Gastroesophageal sphincter (tissue), 4 donors: ENCODE measurements around the gene DLX3. TPM values are rescaled to one million over a fixed set of nuclear protein-coding genes. Genes with fewer than 3 reads are reported as not detected.
"Not testable (repeated sequence)": the region's sequence is repeated elsewhere in the genome, so short reads cannot be mapped to it uniquely, and the experiment has no call there.

Experiments used
- ATAC-seq: fragments of 150-250 bp; one replicate; pipeline ENCODE4 v1.9.1; 2016; ENCODE audit warnings: mild to moderate bottlenecking, moderate library complexity
- H3K27ac ChIP-seq, 4 donors: fragments of 200-600 bp; sonication (generic) in 3 of 4; 1 replicate in 3 of 4; 2 replicates in 1 of 4; pipeline ENCODE4 v1.5.1; 2016 to 2019
- H3K27me3 ChIP-seq: fragments of 200-600 bp; sonication (generic); one replicate; pipeline ENCODE4 v1.5.1; 2019
- H3K36me3 ChIP-seq, 2 donors: fragments of 200-600 bp; sonication (generic); one replicate each; pipeline ENCODE4 v1.5.1; 2019; ENCODE audit warnings: control low read depth in 1 of 2
- H3K4me1 ChIP-seq, 3 donors: fragments of 200-600 bp; sonication (generic); 1 replicate in 2 of 3; 2 replicates in 1 of 3; pipeline ENCODE4 v1.5.1; 2016 to 2019; ENCODE audit warnings: control low read depth in 2 of 3
- H3K4me3 ChIP-seq, 2 donors: fragments of 200-600 bp; sonication (generic); one replicate each; pipeline ENCODE4 v1.5.1; 2019; ENCODE audit warnings: mild to moderate bottlenecking in 1 of 2, moderate library complexity in 1 of 2
- H3K9me3 ChIP-seq, 3 donors: fragments of 200-600 bp; sonication (generic); one replicate each; pipeline ENCODE4 v1.5.1; 2017 to 2019; ENCODE audit warnings: control low read depth in 2 of 3
- CTCF ChIP-seq, 4 experiments: fragments of 200-600 bp in 2 of 4; fragments of 450-650 bp in 2 of 4; sonication (generic) in 1 of 4; IDR thresholded peaks; one replicate each; pipeline ENCODE4 v1.5.1; 2017 to 2019; ENCODE audit warnings: antibody characterized with exemption in 4 of 4, mild to moderate bottlenecking in 2 of 4, moderate library complexity in 2 of 4
- EP300 ChIP-seq: sonication (generic); formaldehyde crosslinking; IDR thresholded peaks from one replicate; pipeline ENCODE4 v1.6.1; 2017; ENCODE audit warnings: antibody characterized with exemption, mild to moderate bottlenecking
- POLR2A ChIP-seq, 2 donors: fragments of 450-650 bp; IDR thresholded peaks; one replicate each; pipeline ENCODE4 v1.6.1; 2017; ENCODE audit warnings: antibody characterized with exemption in 2 of 2, mild to moderate bottlenecking in 2 of 2, moderate library complexity in 1 of 2
- POLR2AphosphoS5 ChIP-seq: sonication (generic); formaldehyde crosslinking; IDR thresholded peaks from one replicate; pipeline ENCODE4 v1.6.1; 2017; ENCODE audit warnings: antibody characterized with exemption
- WGBS, 2 donors: methylation state at CpG; one replicate each; pipeline ENCODE4 v1.1.5; 2018; ENCODE audit warnings: low coverage in 1 of 2; 5-methylcytosine and 5-hydroxymethylcytosine counted together
- total RNA-seq, 4 donors: library from RNA; depleted of rRNA; stranded (reverse); fragments of >200 nt; gene quantifications; one replicate each; pipeline ENCODE4 v1.1.0, GENCODE V29; 2016

DLX3 gene
- total RNA-seq: not detected

- H3K4me1 ChIP-seq: peaks cover 0 to 53% (median 22%) of the 10 kb centered on the region in 3 donors
Observed at GRCh38 chr17:49995055-49995738, at the start of gene DLX3. Gene DLX3, minus strand, starts transcription at chr17:49995224. Its CDS starts 226 bp downstream, at chr17:49994998.

GRCh38 chr17:50044483-50044882 is 49.5 kb upstream of the DLX3 start:
- TF ChIP-seq EP300 (no peak), POLR2AphosphoS5 (no peak), CTCF (IDR thresholded peaks at IDR 0.05) (no peak), POLR2A (IDR thresholded peaks at IDR 0.05) (no peak)
- H3K4me3 ChIP-seq: no peak overlapping the region
- no peaks in the 10 kb centered on the region for H3K36me3 ChIP-seq
- H3K27ac ChIP-seq: peak overlapping the region in 3 of 4 donors; percentile 19 to 43 (median 23)
- no peaks in the 10 kb centered on the region for H3K27me3 ChIP-seq
- no peaks in the 10 kb centered on the region for H3K9me3 ChIP-seq
- 80% methylated on average over 1 of the region's 5 CpGs; no CpG with 5 or more reads in 1 of the 2 donors for WGBS, 2 donors
- no peak for ATAC-seq
- peaks cover 0 to 59% (median 0%) of the 10 kb centered on the region in 3 donors for H3K4me1 ChIP-seq

More at GRCh38 chr17:49995055-49995738, at the start of gene DLX3:
- no peaks in the 10 kb centered on the region for H3K9me3 ChIP-seq
- peaks cover 100% of the 10 kb centered on the region for H3K27me3 ChIP-seq
- TF ChIP-seq POLR2AphosphoS5 (peak; percentile 14), EP300 (no peak), POLR2A (IDR thresholded peaks at IDR 0.05) (no peak)
- peak; percentile 71 for ATAC-seq
- no peaks in the 10 kb centered on the region for H3K36me3 ChIP-seq
- H3K4me3 ChIP-seq: peak within 1 kb of the TSS in 1 of 2 donors; percentile 56
- WGBS, 2 donors: 2 to 6% methylated on average over 3 to 11 of the region's 29 CpGs
- no peak within 1 kb of the TSS for H3K27ac ChIP-seq

GRCh38 chr17:50043290-50044148 is 48.5 kb upstream of the DLX3 start:
- Histone ChIP-seq H3K4me1 (peaks cover 0 to 53% (median 0%) of the 10 kb centered on the region in 3 donors), H3K36me3 (no peaks in the 10 kb centered on the region), H3K27ac (peak overlapping the region in 3 of 4 donors; percentile 19 to 43 (median 23)), H3K4me3 (no peak overlapping the region), H3K27me3 (no peaks in the 10 kb centered on the region), H3K9me3 (no peaks in the 10 kb centered on the region)
- ATAC-seq: peak; percentile 78
- TF ChIP-seq EP300 (no peak), CTCF (IDR thresholded peaks at IDR 0.05) (no peak), POLR2AphosphoS5 (peak; percentile 63), POLR2A (IDR thresholded peaks at IDR 0.05) (no peak)
- WGBS, 2 donors: 58 to 65% methylated on average over 3 to 4 of the region's 16 CpGs

GRCh38 chr17:50042211-50042610 is 47.2 kb upstream of the DLX3 start:
- H3K4me1 ChIP-seq: peaks cover 0 to 53% (median 9%) of the 10 kb centered on the region in 3 donors
- no peaks in the 10 kb centered on the region for H3K9me3 ChIP-seq
- H3K36me3 ChIP-seq: no peaks in the 10 kb centered on the region
- H3K4me3 ChIP-seq: no peak overlapping the region
- no peak for TF ChIP-seq EP300
- TF ChIP-seq POLR2A (IDR thresholded peaks at IDR 0.05): no peak
- no peak for TF ChIP-seq CTCF (IDR thresholded peaks at IDR 0.05)
- TF ChIP-seq POLR2AphosphoS5: no peak
- H3K27ac ChIP-seq: no peak overlapping the region
- WGBS, 2 donors: 83 to 100% methylated on average over 2 to 3 of the region's 5 CpGs
- H3K27me3 ChIP-seq: no peaks in the 10 kb centered on the region
- ATAC-seq: no peak

GRCh38 chr17:50040496-50040895 is 45.5 kb upstream of the DLX3 start:
- H3K4me1 ChIP-seq: peaks cover 0 to 57% (median 13%) of the 10 kb centered on the region in 3 donors
- not testable (repeated sequence) for H3K9me3 ChIP-seq, H3K36me3 ChIP-seq, ATAC-seq, H3K27me3 ChIP-seq, H3K27ac ChIP-seq, H3K4me3 ChIP-seq
- 80 to 87% methylated on average over 5 of the region's 5 CpGs for whole genome bisulfite sequencing, 2 donors
